Lung (tissue), 12 donors: ENCODE results near the gene XPNPEP2. TPM values are rescaled to one million over a fixed set of nuclear protein-coding genes. Genes with fewer than 3 reads are reported as not detected.

Experiments used
- ATAC-seq: fragments of 200-7000 bp; cut with Tn5 transposase; one replicate; pipeline ENCODE4 v1.9.1; 2020; ENCODE audit warnings: moderate number of reproducible peaks; ENCODE audit not compliant: insufficient read depth, low FRiP score
- DNase-seq, 3 donors: peaks; one replicate each; pipeline ENCODE4 v3.0.0-alpha.2; 2013 to 2017
- H3K27ac ChIP-seq, 2 donors: one replicate each; pipeline ENCODE4 v1.5.1; 2013; ENCODE audit warnings: mild to moderate bottlenecking in 2 of 2, moderate library complexity in 2 of 2, control low read depth in 1 of 2, inconsistent platforms in 1 of 2, low read depth in 1 of 2, low read length in 1 of 2
- H3K27me3 ChIP-seq, 3 donors: one replicate each; pipeline ENCODE4 v1.5.1; 2013; ENCODE audit warnings: low read length in 2 of 3; ENCODE audit not compliant: control insufficient read depth in 3 of 3, insufficient read depth in 3 of 3
- H3K36me3 ChIP-seq, 4 donors: one replicate each; pipeline ENCODE4 v1.5.1; 2013; ENCODE audit warnings: low read length in 4 of 4, mild to moderate bottlenecking in 1 of 4, moderate library complexity in 1 of 4; ENCODE audit not compliant: control insufficient read depth in 4 of 4, insufficient read depth in 4 of 4
- H3K4me1 ChIP-seq, 5 donors: one replicate each; pipeline ENCODE4 v1.5.1; 2013; ENCODE audit warnings: low read length in 5 of 5, mild to moderate bottlenecking in 2 of 5, moderate library complexity in 1 of 5; ENCODE audit not compliant: control insufficient read depth in 5 of 5, insufficient read depth in 5 of 5
- H3K4me3 ChIP-seq: one replicate; pipeline ENCODE4 v1.5.1; 2013; ENCODE audit warnings: mild to moderate bottlenecking, control low read depth, moderate library complexity
- H3K9ac ChIP-seq, 2 donors: one replicate each; pipeline ENCODE4 v1.5.1; 2013; ENCODE audit warnings: low read length in 2 of 2, control low read depth in 1 of 2; ENCODE audit not compliant: insufficient read depth in 1 of 2
- H3K9me3 ChIP-seq, 4 donors: one replicate each; pipeline ENCODE4 v1.5.1; 2013; ENCODE audit warnings: low read length in 3 of 4, mild to moderate bottlenecking in 1 of 4, moderate library complexity in 1 of 4; ENCODE audit not compliant: control insufficient read depth in 4 of 4, insufficient read depth in 3 of 4
- CTCF ChIP-seq: IDR thresholded peaks from 2 replicates; pipeline ENCODE4 v1.5.1; 2012; ENCODE audit warnings: mild to moderate bottlenecking; ENCODE audit errors: control extremely low read depth, extremely low read depth
- WGBS, 2 donors: extraction: QIAGEN DNeasy Blood & Tissue Kit; methylation state at CpG; one replicate each; pipeline ENCODE4 v1.1.7; 2013; 5-methylcytosine and 5-hydroxymethylcytosine counted together
- polyA plus RNA-seq, 2 donors: library from polyadenylated mRNA; stranded (reverse); fragments of 200-250 nt; gene quantifications; one replicate each; pipeline ENCODE4 v1.2.1, GENCODE V29; 2013
- total RNA-seq, 2 donors: library from RNA; depleted of rRNA in 1 of 2; stranded (reverse); fragments of >200 nt in 1 of 2; gene quantifications; one replicate each; pipeline ENCODE4 v1.2.1, GENCODE V29; 2014 to 2021
- donor health status: control.
- donor health status: control.
- donor health status: Bipolar disorder and iron deficiency.
- donor health status: healthy.
- donor health status: DM: yes; HTN: yes; CAD: no.

XPNPEP2 gene
- total and polyA plus RNA-seq, 4 donors: 0.61 to 2.1 (median 1.3) TPM

DNA sequence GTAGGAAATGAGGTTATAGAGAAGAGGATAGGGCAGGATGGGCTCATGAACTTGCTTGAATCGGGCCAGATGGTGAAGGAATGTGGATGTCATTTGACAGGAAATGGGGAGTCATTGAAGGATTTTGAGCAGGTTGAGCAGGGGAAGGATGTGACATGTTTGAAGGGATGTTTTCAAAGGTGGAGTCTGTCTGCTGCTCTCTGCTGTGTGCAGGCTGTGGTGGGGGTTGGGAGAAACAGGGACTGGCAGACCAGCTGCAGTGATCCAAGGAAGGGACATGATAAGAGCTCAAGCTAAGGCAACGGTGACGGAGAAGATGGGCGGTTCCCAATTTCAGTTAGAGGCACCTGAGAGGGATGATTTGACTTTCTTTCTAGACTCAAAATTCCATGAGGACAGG lies 14.0 kb upstream of the XPNPEP2 start:
- Histone ChIP-seq H3K27me3 (peaks cover 0 to 11% (median 0%) of the 10 kb centered on the region in 3 donors), H3K4me1 (peaks cover 0 to 4% (median 0%) of the 10 kb centered on the region in 5 donors), H3K9me3 (no peaks in the 10 kb centered on the region), H3K9ac (no peak overlapping the region), H3K4me3 (no peak overlapping the region), H3K36me3 (no peaks in the 10 kb centered on the region), H3K27ac (no peak overlapping the region)
- DNase-seq (peak in 1 of 3 donors; percentile 17), ATAC-seq (no peak)
- 64 to 78% methylated on average over 4 of the region's 4 CpGs for WGBS, 2 donors
- TF ChIP-seq CTCF: no peak

DNA sequence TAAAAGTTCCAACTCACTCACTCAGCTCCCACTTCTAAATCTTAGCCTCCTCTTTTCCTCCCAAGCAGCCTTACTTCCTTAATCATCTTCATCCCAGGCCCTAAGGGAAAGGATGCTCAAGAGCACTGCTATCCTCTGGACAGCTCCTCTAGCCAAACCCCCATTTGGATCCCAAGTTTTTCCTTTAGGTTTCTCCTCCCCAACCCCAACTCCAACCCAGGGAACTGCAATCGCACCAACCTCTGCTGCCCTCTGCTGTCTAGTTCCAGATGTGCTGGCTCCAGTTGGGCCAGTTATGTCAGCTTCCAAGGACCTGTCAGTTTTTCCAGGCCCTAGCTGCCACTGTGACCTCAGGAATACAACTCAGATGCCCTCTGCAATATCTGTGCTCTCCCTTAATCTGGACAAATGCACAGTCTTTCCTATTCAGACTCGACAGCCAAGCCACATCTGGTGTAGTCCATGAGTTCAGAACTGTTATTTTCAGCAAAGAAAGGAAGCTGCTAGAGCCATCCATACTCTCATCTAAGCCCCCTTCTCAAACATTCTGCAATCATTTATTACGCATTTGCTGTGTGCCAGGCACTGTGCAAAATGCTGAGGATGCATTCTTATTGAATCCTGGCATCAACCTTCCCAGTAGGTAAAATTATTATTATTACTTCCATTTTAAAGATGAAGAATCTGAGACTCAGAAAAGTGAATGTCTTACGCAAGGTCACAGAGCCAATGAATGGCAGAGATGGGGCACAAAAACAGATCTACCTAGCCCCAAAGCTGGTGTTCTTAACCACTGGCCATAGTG lies 12.3 kb upstream of the XPNPEP2 start:
- Histone ChIP-seq H3K27me3 (peaks cover 0 to 11% (median 0%) of the 10 kb centered on the region in 3 donors), H3K36me3 (no peaks in the 10 kb centered on the region), H3K9ac (no peak overlapping the region), H3K9me3 (no peaks in the 10 kb centered on the region), H3K4me3 (no peak overlapping the region), H3K27ac (no peak overlapping the region), H3K4me1 (peaks cover 0 to 4% (median 0%) of the 10 kb centered on the region in 5 donors)
- TF ChIP-seq CTCF: peak; percentile 38
- ATAC-seq: peak; percentile 60
- 42 to 51% methylated on average over 4 of the region's 4 CpGs for WGBS, 2 donors
- DNase-seq: peak; percentile 59 to 74 (median 72)

GRCh38 chrX:129728061-129728460 lies 10.7 kb upstream of the XPNPEP2 start:
- 83 to 93% methylated on average over 4 of the region's 4 CpGs for WGBS, 2 donors
- DNase-seq: no peak

More at GRCh38 chrX:129728061-129728460, 10.7 kb upstream of the XPNPEP2 start:
- no peak for ATAC-seq
- Histone ChIP-seq H3K36me3 (no peaks in the 10 kb centered on the region), H3K4me1 (peaks cover 0 to 4% (median 0%) of the 10 kb centered on the region in 5 donors), H3K9me3 (peaks cover 0 to under 1% (median 0%) of the 10 kb centered on the region in 4 donors), H3K27ac (no peak overlapping the region), H3K27me3 (peaks cover 0 to 15% (median 0%) of the 10 kb centered on the region in 3 donors), H3K4me3 (no peak overlapping the region), H3K9ac (no peak overlapping the region)
- TF ChIP-seq CTCF: no peak
